NCI-H128 (cell line): Measurements from ENCODE around the gene BRWD1.

Experiments used
- DNase-seq: peaks from one replicate; lab custom pipeline; 2025; ENCODE audit not compliant: unreplicated experiment; lab: John Stamatoyannopoulos, UW

Gene BRWD1

DNA sequence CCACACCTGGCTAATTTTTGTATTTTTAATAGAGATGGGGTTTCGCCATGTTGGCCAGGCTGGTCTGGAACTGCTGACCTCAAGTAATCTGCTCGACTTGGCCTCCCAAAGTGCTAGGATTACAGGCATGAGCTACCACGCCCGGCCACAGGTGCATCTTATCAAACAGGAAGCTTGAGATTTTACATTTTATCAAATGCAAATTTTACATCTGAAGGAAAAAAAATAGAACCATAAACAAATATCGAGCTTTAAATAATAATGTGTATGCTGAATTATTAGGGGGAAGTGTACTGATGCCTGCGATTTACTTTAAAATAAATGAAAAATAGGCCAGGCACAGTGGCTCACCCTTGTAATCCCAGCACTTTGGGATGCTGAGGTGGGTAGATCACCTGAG lies 16.6 kb upstream of the BRWD1 start:
- no peak for DNase-seq

DNA sequence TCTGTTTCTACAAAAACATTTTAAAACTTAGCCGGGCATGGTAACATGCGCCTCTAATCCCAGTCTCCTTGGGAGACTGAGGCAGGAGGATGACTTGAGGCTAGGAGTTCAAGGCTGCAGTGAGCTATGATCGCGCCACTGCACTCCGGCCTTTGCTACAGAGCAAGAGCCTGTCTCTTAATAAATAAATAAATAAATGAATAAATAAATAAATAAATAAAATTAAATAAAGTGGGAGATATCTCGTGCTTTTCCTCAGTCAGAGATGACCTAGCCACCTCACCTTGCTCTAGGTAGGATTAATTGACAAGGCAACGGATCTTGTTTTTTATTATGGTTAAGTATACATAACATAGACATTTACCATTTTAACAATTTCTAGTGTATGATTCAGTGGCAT lies 14.3 kb upstream of the BRWD1 start:
- no peak for DNase-seq

DNA sequence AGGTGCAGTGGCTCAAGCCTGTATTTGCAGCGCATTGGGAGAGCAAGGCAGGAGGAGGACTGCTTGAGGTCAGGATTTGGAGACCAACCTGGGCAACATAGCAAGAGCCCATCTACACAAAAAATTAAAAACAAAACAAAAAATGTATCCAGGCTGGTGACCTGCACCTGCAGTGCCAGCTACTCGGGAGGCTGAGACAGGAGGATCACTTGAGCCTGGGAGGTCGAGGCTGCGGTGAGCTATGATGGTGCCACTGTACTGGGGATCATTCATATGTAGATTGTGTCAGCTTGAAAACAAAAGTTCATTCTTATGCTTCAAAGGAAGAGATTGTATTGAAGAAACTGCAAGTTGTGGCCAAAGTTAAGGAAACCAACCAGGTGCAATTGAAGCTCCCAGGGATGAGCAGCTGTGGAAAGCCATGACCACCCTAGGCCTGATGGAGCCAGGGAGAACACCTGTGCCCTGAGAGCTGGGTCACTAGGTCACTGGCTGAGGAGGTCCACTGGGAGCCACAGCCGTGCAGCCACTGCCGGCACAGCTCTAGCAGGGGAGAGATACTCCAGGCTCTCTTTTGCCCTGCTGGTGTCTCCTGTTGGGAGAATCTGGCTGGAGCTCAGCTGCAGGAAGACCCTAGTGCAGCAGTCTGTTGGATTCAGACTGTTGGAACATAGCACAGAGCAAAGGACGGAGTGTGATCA lies 13.3 kb upstream of the BRWD1 start:
- no peak for DNase-seq

DNA sequence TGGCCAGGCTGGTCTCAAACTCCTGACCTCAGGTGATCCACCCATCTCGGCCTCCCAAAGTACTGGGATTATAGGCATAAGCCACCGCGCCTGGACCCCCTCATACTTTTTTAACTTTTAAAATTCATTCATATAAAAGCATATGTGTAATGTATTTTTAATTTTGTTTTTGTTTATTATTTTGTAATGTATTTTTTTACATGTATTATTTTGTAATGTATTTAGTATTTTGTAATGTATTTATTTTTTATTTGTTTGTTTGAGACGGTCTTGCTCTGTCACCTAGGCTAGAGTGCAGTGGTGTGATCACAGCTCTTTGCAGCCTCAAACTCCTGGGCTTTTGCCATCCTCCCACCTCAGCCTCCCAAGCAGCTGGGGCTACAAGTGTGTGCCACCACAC lies 12.0 kb upstream of the BRWD1 start:
- DNase-seq, result no peak

DNA sequence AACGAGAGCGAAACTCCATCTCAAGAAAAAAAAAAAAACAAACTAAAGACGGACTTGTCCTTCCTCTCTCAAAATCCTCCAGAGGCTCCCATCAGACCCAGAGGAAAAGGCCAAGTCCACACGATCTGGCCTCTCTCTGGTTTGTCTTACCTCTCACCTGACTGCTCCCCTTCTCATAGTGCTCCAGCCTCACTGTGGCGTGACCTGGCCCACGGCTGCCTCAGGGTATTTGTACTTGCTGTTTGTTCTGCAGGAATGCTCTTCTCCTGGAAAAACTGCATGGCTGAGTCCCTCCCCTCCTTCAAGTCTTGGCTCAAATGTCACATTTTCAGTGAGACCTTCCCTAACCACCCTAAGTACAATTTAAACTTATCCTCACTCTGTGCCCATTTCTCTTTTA lies 8.0 kb upstream of the BRWD1 start:
- no peak for DNase-seq

GRCh38 chr21:39319814-39320332 lies 6.4 kb upstream of the BRWD1 start:
- no peak for DNase-seq

DNA sequence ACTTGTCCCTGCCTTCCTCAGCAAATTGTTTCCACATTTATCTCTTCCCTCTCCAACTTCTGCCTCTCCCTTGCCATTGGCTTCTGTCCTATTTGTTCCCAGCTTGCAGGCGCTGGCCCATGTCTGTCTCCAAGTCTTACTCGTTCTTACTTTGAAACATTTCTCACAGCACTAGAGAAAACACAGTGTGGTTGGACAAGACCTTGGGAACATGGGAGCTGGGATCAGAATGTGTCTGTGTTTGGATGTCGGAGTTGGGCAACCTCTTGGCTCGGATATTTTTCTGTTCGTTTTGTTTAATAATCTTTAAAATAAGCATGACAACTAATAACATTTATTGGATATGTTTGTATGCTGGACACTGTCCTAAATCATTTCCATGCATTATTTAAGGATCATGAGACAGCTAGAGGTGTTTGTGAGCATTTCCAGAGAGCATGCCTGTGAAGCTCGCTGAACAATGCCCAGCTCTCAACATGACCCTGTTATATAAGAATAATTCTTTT lies 5.9 kb upstream of the BRWD1 start:
- no peak for DNase-seq

GRCh38 chr21:39318091-39318959 lies 4.9 kb upstream of the BRWD1 start:
- no peak for DNase-seq

DNA sequence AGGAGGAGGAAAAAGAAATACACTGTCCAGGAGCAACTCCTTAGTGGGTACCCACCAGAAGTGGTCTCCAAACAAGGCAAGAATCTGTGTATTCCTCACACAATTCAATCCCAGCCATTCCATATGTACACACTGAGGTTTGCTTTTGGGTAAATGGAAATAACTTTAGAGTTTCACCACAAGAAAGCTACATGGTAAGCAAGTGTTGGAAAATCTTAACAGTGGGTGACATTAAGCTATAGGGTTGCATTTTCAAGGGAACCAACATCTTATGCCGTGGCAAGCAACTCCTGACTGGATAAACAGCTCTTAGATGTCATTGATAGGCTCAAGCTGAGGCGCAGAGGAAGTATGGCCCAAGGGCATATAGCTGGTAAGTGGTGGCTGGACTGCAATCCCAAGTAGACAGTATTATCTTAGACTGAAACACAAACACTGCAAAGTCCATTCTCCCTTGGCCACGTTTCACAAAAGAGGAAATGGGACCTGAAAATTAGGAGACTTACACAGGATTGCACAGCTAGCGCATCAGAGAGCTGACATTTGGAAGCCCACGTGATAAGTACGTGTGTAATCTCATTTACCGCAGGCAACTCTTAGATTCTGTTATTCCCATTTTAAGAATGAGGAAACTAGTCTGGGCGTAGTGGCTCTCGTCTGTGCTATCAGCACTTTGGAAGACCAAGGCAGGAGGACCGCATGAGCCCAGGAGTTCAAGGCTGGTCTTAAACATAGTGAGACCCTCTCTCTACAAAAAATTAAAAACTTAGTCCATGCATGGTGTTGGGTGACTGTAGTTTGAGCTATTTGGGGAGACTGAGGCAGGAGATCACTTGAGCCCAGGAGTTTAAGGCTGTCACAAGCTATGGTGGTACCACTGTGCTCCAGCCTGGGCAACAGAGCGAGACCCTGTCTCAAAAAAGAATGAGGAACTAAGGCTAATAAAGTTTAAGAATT lies 4.0 kb upstream of the BRWD1 start:
- DNase-seq, result no peak

DNA sequence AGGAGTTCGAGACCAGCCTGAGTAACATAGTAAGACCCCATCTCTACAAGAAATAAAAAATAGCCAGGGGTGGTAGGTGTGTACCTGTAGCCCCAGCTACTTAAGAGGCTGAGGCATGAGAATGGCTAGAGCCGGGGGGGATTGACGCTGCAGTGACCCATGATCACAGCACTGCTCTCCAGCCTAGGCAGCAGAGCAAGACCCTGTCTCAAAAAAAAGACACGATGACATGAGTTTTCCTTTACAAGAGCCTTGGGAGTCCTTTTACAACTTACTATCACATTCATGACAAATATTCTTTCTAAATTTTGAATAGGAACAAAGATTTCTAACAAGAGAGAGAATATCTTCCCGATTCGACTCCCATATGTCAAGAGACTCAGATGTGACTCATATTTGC lies 3.3 kb upstream of the BRWD1 start:
- no peak for DNase-seq

DNA sequence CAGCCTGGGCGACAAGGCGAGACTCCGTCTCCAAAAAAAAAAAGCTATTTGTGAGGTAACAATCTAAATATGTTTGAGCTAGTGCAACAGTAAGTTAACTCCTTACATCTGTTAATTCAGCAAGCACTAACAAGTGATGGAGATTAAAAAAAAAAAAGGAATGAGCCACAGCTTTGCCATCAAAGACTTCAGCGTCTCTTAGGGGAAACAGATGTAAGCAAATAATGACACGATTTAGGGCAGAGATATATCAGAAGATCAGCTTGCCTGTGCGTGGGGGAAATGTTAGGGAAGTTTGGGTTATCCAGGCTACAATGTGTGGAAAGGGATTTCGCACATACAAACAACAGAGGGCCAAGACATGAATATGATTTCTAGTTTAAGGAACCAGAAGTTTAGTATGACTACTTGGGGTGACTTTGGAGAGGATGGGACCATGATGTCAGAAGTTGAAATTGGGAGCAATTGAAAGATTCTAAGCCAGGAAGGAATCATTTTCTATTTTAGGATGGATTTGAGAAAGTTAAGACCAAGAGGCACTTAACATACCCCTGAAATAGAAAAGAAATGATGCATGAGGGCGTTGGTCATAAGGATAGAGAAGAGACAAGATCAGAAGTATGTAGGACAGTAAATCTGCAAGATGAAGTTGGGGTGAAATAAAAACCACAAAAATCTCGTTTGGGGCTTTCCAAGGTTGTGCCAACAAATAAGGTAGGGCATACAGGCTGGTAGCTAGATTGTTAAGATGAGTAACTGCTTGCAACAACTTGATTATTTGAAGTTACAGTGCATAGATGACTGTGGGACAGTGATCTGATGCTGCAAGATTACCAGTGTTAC lies 2.4 kb upstream of the BRWD1 start:
- DNase-seq, result no peak

- peak; percentile 31 for DNase-seq
Measured at GRCh38 chr21:39314143-39315027, 953 bp upstream of the BRWD1 start.

GRCh38 chr21:39313042-39313570 lies 326 bp downstream of the BRWD1 start:
- DNase-seq, result no peak

- DNase-seq, result peak; percentile 82
Measured at GRCh38 chr21:39312112-39313041, 1.1 kb downstream of the BRWD1 start.

DNA sequence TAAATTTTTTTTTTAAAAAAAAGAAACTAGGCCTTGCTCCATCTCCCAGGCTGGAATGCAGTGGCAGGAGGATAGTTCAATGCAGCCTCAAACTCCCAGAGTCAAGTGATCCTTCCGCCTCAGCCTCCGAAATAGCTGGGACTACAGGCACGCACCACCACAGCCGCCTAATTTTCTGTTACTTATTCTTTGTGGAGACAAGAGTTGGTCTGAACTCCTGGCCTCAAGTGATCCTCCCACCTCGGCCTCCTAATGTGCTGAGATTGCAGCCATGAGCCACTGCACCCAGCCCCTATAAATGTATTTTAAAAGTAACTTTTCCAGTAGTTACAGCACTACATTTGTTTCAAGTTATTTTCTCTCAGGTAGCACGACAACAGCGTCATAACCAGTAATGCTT lies 2.3 kb downstream of the BRWD1 start:
- no peak for DNase-seq

DNA sequence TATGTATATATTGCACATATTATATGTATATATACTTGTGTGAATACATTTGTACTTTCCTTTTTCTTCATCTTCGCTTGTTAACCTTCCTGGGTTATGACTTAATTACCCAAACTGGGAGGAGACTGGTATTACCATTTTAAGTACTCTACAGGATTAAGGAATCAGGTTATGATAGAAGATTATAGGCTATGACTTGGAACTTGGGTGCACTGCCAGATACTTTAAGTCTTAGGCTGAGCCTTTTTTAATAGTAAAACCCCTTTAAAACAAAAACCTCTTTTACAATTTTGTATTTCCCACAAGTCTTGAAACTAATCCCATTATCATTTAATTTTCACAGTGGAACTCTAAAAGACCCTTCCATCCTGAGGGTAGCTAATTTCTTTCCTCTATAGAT lies 6.0 kb downstream of the BRWD1 start:
- DNase-seq, result no peak

- no peak for DNase-seq
Measured at GRCh38 chr21:39300587-39300986, 12.8 kb downstream of the BRWD1 start.

DNA sequence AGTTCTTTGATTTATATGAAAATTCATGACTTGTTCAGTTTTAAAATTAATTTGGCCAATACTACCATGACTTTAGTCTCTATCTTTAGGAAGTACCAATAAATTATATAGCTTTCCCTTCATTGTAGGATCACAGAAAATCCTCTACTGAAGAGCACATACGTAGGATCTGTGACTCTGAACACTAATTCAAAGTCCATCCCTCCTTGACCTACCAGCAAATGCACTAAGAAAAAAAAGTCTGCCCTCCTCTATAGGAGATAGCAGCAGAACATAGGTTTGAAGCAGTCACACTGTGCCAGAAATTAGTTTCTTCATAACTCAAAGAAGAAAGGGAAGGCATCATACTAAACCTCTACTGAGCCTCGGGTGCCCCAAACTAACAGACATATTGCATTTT lies 16.5 kb downstream of the BRWD1 start:
- DNase-seq, result no peak
